ENCODE results near the gene HERC6.
A peak's percentile ranks its signal among the peaks of the same experiment; 100 is the strongest.
"Not testable (repeated sequence)": the region's sequence is repeated elsewhere in the genome, so short reads cannot be mapped to it uniquely, and the experiment has no call there.

The HERC6 gene

GRCh38 chr4:88448211-88448765, 69.6 kb downstream of the HERC6 start:
- DNase-seq = not testable (repeated sequence)

GRCh38 chr4:88448889-88449288, 70.2 kb downstream of the HERC6 start:
- DNase-seq = no peak

- no peak for DNase-seq
Measured at GRCh38 chr4:88449290-88449689, 70.6 kb downstream of the HERC6 start.

- DNase-seq = no peak
Measured at GRCh38 chr4:88451205-88451604, 72.6 kb downstream of the HERC6 start.

GRCh38 chr4:88452912-88453311, 74.3 kb downstream of the HERC6 start:
- no peak for DNase-seq

GRCh38 chr4:88456670-88457306, 78.1 kb downstream of the HERC6 start, which contains the start of gene HERC5:
HERC5 (plus strand) TSS chr4:88457119; CDS start chr4:88457270, 151 bp downstream.
- peak; percentile 82 for DNase-seq

GRCh38 chr4:88457307-88458103, 78.9 kb downstream of the HERC6 start:
- peak; percentile 13 for DNase-seq

GRCh38 chr4:88458104-88458740, 79.6 kb downstream of the HERC6 start:
- DNase-seq = no peak

GRCh38 chr4:88465653-88466192, 87.1 kb downstream of the HERC6 start:
- DNase-seq = no peak

GRCh38 chr4:88467392-88467791, 88.7 kb downstream of the HERC6 start:
- no peak for DNase-seq

- DNase-seq = no peak
Measured at GRCh38 chr4:88477229-88477860, 98.7 kb downstream of the HERC6 start.

- no peak for DNase-seq
Measured at GRCh38 chr4:88478247-88478646, 99.6 kb downstream of the HERC6 start.

GRCh38 chr4:88481537-88481936, 102.9 kb downstream of the HERC6 start:
- DNase-seq = no peak

- DNase-seq = no peak
Measured at GRCh38 chr4:88489100-88489761, 110.6 kb downstream of the HERC6 start.

Data from fibroblast of skin of scalp (primary cell).